Measurements from ENCODE around the gene TBL1Y. TPM values are rescaled to one million over a fixed set of nuclear protein-coding genes. Genes with fewer than 3 reads are reported as not detected.

Gene TBL1Y
- not detected for total RNA-seq

DNA sequence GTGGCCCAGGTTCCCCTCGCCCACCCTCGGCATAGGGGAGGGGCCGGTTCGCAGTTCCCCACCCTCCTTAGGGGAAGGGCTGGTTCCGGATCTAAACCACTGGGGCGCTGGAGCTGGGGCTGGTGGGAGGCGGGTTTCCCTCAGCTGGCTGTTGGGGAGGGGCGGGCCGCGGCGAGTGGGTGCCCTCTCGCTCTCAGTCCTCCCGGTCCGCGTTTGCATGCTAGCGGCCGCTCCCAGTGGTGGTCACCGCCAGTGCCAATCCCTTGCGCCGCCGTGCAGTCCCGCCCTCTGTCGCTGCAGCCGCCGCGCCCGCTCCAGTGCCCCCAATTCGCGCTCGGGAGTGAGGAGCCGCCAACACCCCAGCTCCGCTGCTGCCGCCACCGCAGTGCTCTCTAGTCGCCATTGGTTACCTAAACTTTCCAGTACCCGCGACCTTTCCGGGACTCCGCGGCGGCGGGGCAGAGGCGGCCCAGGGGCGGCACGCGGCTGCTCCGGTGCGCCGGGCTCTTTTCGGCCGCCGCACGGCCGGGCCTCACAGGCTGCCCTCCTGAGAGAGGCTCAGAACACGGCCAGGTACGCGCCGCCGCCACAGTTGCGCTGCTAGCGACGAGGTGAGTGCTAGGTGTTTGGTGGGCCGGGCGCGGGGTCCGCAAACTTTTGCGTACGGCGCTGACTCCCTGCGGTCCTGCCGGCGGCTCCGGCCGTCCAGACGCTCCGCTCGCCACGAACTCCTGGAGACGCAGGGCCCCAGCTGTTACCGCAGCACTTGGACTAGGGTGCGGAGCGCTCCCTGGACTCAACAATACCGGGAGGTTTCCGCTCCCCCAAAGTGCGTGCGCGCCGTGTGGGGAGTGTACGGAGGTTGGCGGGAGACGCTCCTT is at the start of gene TBL1Y:
Gene TBL1Y (plus strand): TSS at position 326 of the 881 bp plus-strand sequence. CDS start 114,388 bp downstream, outside the sequence.

DNA sequence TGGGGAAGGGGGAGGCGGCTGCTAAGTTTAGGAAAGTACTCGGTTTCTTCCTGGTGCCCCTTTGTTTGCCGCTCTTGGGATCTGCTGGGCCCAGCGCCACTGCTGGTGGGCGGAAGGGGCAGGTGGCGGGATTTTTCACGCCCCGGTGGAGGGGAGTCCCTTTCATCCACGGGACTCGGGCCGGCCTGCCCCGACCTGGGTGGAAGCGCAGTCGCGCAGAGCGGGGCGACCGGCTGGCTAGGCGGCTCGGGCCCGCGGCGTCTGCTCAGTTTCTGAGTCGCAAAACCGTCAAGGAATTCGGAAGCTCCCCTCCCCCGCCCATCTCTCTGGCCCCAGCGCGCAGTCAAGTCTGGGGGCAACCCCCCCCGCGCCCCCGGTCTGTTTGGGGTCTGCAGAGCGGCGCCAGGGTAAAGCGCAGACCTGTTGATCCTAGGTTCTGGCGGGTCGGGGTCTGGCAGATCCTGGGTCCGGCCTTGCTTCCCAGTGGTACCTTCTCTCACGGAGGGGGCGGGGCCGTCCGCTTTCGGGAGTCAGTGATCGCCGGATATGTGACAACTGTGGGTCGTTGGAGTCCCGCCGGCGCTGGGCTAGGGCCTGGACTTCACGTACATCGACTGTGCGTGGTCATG is 870 bp downstream of the TBL1Y start, which contains the start of gene AMELY:
Gene AMELY (minus strand): TSS at position 500 of the 629 bp plus-strand sequence. CDS start 39,144 bp downstream, outside the sequence.

Other genes with a start within 250 kb of the TBL1Y start
- gene AMELY, start 1.1 kb downstream of the TBL1Y start, total RNA-seq, result not detected